GM12878 (cell line): ENCODE results near the gene KIF9.

Experiments used
- ATF2 ChIP-seq: IDR thresholded peaks from 2 replicates; pipeline ENCODE4 v1.6.1; 2012; ENCODE audit warnings: low read length, inconsistent platforms
- CHD1 ChIP-seq: IDR thresholded peaks from 2 replicates; pipeline ENCODE4 v1.6.1; 2012; ENCODE audit warnings: low read depth, low read length, improper control_type of control experiment
- CTCF ChIP-seq, 3 experiments: IDR thresholded peaks in 2 of 3; conservative IDR thresholded peaks in 1 of 3; 2 replicates each; pipeline ENCODE4 v1.5.1; 2011; ENCODE audit warnings: low read depth in 3 of 3, low read length in 3 of 3, mild to moderate bottlenecking in 3 of 3, control low read depth in 2 of 3, moderate library complexity in 2 of 3, inconsistent platforms in 1 of 3, mixed read lengths in 1 of 3; ENCODE audit not compliant: control insufficient read depth in 2 of 3, insufficient read depth in 1 of 3; ENCODE audit errors: extremely low read depth in 1 of 3
- JUNB ChIP-seq: IDR thresholded peaks from 2 replicates; pipeline ENCODE4 v1.6.1; 2016; ENCODE audit warnings: antibody characterized with exemption, mild to moderate bottlenecking
- MAX ChIP-seq: IDR thresholded peaks from 2 replicates; pipeline ENCODE4 v1.6.1; 2012; ENCODE audit warnings: low read depth, low read length, improper control_type of control experiment
- POLR2A ChIP-seq: IDR thresholded peaks from 2 replicates; pipeline ENCODE4 v1.6.1; 2011; ENCODE audit warnings: low read depth, mild to moderate bottlenecking, low read length
- POLR2AphosphoS5 ChIP-seq: IDR thresholded peaks from 2 replicates; pipeline ENCODE4 v1.6.1; 2011; ENCODE audit warnings: mild to moderate bottlenecking, low read length, inconsistent platforms
- YY1 ChIP-seq: IDR thresholded peaks from 2 replicates; pipeline ENCODE4 v1.6.1; 2011; ENCODE audit warnings: low read depth, mild to moderate bottlenecking, low read length
- ZNF274 ChIP-seq: IDR thresholded peaks from one replicate; pipeline ENCODE4 v1.8.0; 2011; ENCODE audit not compliant: insufficient read length, insufficient read depth
- TF ChIP-seq, protein P1 (sequence below): fragments of 450-650 bp; formaldehyde crosslinking; IDR thresholded peaks from 2 replicates; pipeline ENCODE4 v1.4.0; 2022; ENCODE audit warnings: mild to moderate bottlenecking, moderate library complexity
- TF ChIP-seq, protein P2 (sequence below): fragments of 450-650 bp; conservative IDR thresholded peaks from 2 replicates; pipeline ENCODE4 v1.6.1; 2017; ENCODE audit warnings: mild to moderate bottlenecking, moderate library complexity

DNA sequence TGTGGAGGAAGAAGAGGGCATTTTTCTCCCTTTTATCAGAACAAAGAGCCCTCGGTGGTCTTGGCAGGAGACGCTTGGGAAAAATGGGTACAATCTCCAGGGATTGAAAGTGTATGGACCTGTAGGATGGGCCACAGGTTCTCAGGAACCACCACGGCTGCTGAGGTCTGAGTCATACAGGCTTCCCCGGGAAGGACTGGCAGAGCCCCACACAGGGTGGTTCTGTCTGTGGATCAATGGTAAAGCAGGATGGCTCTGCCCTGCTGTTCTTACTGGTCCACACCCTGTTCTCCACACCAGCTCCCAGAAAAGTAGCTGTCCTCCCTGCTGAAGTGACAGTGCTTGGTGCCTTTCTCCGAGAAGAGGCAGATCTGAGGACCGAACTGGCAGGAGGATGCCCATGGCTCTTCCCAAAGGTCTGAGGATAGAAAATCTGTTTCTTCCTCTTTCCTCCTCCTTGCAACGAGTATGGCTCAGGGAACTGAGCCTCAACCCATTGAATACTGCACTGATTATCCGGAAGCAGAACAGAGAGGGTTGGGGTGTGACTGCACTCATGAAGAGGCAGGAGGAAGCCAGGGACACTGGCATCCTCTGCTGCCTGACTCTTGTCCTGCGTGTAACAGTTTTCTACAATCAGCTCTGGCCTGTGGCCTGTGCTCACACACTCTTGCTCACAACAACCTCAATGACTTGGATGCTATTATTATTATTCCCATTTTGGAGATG lies 39.0 kb downstream of the KIF9 start:
- no peak for TF ChIP-seq YY1
- TF ChIP-seq POLR2A: no peak
- TF ChIP-seq CTCF (IDR thresholded peaks at IDR 0.05 in 2 of 3, conservative IDR thresholded peaks at IDR 0.05 in 1 of 3; ENCODE audit: control insufficient read depth in 2 of 3, extremely low read depth in 1 of 3, insufficient read depth in 1 of 3, low read depth in 3 of 3, low read length in 3 of 3): peak in 2 of 3 experiments; percentile 35 to 38; a peak in 3 of 6 replicates
- no peak for TF ChIP-seq MAX
- no peak for TF ChIP-seq ATF2
- TF ChIP-seq, protein P1, sequence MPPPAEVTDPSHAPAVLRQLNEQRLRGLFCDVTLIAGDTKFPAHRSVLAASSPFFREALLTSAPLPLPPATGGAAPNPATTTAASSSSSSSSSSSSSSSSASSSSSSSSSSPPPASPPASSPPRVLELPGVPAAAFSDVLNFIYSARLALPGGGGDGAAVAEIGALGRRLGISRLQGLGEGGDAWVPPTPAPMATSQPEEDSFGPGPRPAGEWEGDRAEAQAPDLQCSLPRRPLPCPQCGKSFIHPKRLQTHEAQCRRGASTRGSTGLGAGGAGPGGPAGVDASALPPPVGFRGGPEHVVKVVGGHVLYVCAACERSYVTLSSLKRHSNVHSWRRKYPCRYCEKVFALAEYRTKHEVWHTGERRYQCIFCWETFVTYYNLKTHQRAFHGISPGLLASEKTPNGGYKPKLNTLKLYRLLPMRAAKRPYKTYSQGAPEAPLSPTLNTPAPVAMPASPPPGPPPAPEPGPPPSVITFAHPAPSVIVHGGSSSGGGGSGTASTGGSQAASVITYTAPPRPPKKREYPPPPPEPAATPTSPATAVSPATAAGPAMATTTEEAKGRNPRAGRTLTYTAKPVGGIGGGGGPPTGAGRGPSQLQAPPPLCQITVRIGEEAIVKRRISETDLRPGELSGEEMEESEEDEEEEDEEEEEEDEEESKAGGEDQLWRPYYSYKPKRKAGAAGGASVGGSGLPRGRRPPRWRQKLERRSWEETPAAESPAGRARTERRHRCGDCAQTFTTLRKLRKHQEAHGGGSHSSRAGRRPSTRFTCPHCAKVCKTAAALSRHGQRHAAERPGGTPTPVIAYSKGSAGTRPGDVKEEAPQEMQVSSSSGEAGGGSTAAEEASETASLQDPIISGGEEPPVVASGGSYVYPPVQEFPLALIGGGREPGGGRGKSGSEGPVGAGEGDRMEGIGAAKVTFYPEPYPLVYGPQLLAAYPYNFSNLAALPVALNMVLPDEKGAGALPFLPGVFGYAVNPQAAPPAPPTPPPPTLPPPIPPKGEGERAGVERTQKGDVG (CRISPR knock-in tag): no peak
- TF ChIP-seq ZNF274: no peak
- TF ChIP-seq JUNB: no peak
- TF ChIP-seq POLR2AphosphoS5: no peak
- TF ChIP-seq, protein P2, sequence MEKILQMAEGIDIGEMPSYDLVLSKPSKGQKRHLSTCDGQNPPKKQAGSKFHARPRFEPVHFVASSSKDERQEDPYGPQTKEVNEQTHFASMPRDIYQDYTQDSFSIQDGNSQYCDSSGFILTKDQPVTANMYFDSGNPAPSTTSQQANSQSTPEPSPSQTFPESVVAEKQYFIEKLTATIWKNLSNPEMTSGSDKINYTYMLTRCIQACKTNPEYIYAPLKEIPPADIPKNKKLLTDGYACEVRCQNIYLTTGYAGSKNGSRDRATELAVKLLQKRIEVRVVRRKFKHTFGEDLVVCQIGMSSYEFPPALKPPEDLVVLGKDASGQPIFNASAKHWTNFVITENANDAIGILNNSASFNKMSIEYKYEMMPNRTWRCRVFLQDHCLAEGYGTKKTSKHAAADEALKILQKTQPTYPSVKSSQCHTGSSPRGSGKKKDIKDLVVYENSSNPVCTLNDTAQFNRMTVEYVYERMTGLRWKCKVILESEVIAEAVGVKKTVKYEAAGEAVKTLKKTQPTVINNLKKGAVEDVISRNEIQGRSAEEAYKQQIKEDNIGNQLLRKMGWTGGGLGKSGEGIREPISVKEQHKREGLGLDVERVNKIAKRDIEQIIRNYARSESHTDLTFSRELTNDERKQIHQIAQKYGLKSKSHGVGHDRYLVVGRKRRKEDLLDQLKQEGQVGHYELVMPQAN: no peak
- no peak for TF ChIP-seq CHD1
